HepG2 (cell line): ENCODE results near the gene DNASE2. TPM values are rescaled to one million over a fixed set of nuclear protein-coding genes. Genes with fewer than 3 reads are reported as not detected.

Source experiments
- GZF1 ChIP-seq: sonication (generic); formaldehyde crosslinking; IDR thresholded peaks from 2 replicates; pipeline ENCODE4 v1.5.1; 2020; ENCODE audit warnings: mild to moderate bottlenecking, missing genetic modification reagents
- KDM4B ChIP-seq: sonication (generic); formaldehyde crosslinking; IDR thresholded peaks from 2 replicates; pipeline ENCODE4 v1.4.0; 2020; ENCODE audit warnings: missing genetic modification reagents
- PCBP2 ChIP-seq: fragments of 200-400 bp; formaldehyde crosslinking; optimal IDR thresholded peaks from 2 replicates; pipeline ENCODE3; 2018; ENCODE audit warnings: low read length, low read depth; ENCODE audit not compliant: poor library complexity, severe bottlenecking
- SKIL ChIP-seq: sonication (generic); formaldehyde crosslinking; IDR thresholded peaks from 2 replicates; pipeline ENCODE4 v1.8.0; 2022; ENCODE audit warnings: missing genetic modification reagents, mild to moderate bottlenecking, moderate library complexity, borderline replicate concordance
- SNAI1 ChIP-seq: sonication (generic); formaldehyde crosslinking; IDR thresholded peaks from 2 replicates; pipeline ENCODE4 v1.5.0; 2020; ENCODE audit warnings: mild to moderate bottlenecking, missing genetic modification reagents, borderline replicate concordance
- SPEN ChIP-seq: sonication (generic); formaldehyde crosslinking; IDR thresholded peaks from 2 replicates; pipeline ENCODE4 v1.5.1; 2020; ENCODE audit warnings: low read depth, mild to moderate bottlenecking, missing genetic modification reagents
- TCF12 ChIP-seq, 2 experiments: fragments of 450-650 bp in 1 of 2; sonication (generic) in 1 of 2; formaldehyde crosslinking in 1 of 2; IDR thresholded peaks; 2 replicates each; pipeline versions ENCODE4 v1.6.1 to v1.8.0; 2017 to 2022; ENCODE audit warnings: antibody characterized with exemption in 1 of 2, mild to moderate bottlenecking in 1 of 2, missing genetic modification reagents in 1 of 2, moderate library complexity in 1 of 2
- TCF7L2 ChIP-seq: IDR thresholded peaks from 2 replicates; pipeline ENCODE4 v1.6.1; 2011; ENCODE audit warnings: mild to moderate bottlenecking, low read depth, low read length, moderate library complexity
- ZNF441 ChIP-seq: sonication (generic); formaldehyde crosslinking; IDR thresholded peaks from 2 replicates; pipeline ENCODE4 v1.7.0; 2021; ENCODE audit warnings: missing genetic modification reagents, borderline replicate concordance
- ZNF879 ChIP-seq: sonication (generic); formaldehyde crosslinking; IDR thresholded peaks from 2 replicates; pipeline ENCODE4 v1.8.1; 2023; ENCODE audit warnings: missing genetic modification reagents
- polyA plus RNA-seq, 8 experiments: library from polyadenylated mRNA; depleted of rRNA in 3 of 8; stranded (reverse) in 7 of 8; unstranded in 1 of 8; fragments of >200 nt; fragmentation: Illumina TruSeq in 4 of 8; extraction: Trizol in 4 of 8; gene quantifications; 2 replicates each; pipeline versions ENCODE4 v1.2.1 to v1.2.3, GENCODE V29; 2011 to 2016; ENCODE audit warnings: low read depth in 4 of 8, missing spikeins in 1 of 8, mixed read lengths in 1 of 8; ENCODE audit not compliant: insufficient read depth in 1 of 8
- total RNA-seq, 5 experiments: library from RNA; depleted of rRNA; stranded (reverse); fragments of >200 nt; fragmentation: Illumina TruSeq; extraction: Trizol; gene quantifications; 2 replicates each; pipeline ENCODE4 v1.2.3, GENCODE V29; 2016; ENCODE audit warnings: low read depth in 1 of 5
- TF ChIP-seq, protein P1 (sequence below): sonication (generic); formaldehyde crosslinking; IDR thresholded peaks from 2 replicates; pipeline ENCODE4 v1.4.0; 2020; ENCODE audit warnings: mild to moderate bottlenecking, missing genetic modification reagents, borderline replicate concordance
- TF ChIP-seq, protein P2 (sequence below): sonication (generic); formaldehyde crosslinking; IDR thresholded peaks from 2 replicates; pipeline ENCODE4 v1.4.0; 2020; ENCODE audit warnings: mild to moderate bottlenecking, missing genetic modification reagents
- TF ChIP-seq, protein P3 (sequence below): sonication (generic); formaldehyde crosslinking; IDR thresholded peaks from 2 replicates; pipeline ENCODE4 v1.4.0; 2020; ENCODE audit warnings: low read depth, mild to moderate bottlenecking, missing genetic modification reagents
- TF ChIP-seq, protein P4 (sequence below): sonication (generic); formaldehyde crosslinking; IDR thresholded peaks from 2 replicates; pipeline ENCODE4 v1.4.0; 2020; ENCODE audit warnings: mild to moderate bottlenecking, missing genetic modification reagents, borderline replicate concordance
- TF ChIP-seq, protein P5 (sequence below): sonication (generic); formaldehyde crosslinking; conservative IDR thresholded peaks from 2 replicates; pipeline ENCODE4 v1.5.0; 2020; ENCODE audit warnings: missing genetic modification reagents

Gene DNASE2
- total and polyA plus RNA-seq, 2 of the 13 experiments (the other 11 are each of a cell fraction or from before 2014, with no cell fraction given), result 7.5 to 16.2 TPM

DNA sequence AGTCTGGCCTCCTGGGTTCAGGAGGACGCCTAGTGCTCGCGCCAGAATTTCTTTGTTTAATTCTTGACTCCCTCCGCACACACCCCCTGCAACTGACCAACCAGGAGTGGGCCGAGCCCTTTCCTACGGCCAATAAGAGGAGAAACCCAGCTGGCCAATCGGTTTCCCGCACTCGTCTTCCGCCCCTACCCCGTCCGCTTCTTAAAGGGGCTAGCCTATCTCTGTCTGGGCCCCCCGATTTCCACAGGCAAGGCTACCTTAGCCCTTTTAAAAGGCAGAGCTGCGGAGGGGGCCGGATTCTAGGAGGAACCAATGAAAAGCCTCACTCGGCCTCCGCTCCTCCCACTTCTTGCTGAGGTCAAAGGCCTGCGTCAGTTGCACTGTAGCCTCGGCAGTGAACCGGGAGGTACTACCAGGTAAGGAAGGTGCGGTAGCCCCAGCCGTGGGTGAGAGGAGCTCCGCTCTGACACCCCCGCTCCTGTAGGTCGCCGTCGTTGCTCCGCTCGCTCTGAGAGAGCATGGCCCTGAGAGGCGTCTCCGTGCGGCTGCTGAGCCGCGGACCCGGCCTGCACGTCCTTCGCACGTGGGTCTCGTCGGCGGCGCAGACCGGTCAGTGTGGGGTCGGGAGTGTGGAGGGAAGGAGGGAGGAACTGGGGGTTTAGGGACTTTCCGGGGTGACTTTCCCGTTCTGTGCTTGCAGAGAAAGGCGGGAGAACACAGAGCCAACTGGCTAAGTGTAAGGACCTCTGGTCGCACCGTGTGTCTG, 9.7 kb upstream of the DNASE2 start, which contains the start of gene GCDH (continued):
- TF ChIP-seq TCF12 (IDR thresholded peaks at IDR 0.05), result no peak
- TF ChIP-seq TCF12 (CRISPR knock-in tag; IDR thresholded peaks at IDR 0.05), result no peak
- TF ChIP-seq, protein P1, sequence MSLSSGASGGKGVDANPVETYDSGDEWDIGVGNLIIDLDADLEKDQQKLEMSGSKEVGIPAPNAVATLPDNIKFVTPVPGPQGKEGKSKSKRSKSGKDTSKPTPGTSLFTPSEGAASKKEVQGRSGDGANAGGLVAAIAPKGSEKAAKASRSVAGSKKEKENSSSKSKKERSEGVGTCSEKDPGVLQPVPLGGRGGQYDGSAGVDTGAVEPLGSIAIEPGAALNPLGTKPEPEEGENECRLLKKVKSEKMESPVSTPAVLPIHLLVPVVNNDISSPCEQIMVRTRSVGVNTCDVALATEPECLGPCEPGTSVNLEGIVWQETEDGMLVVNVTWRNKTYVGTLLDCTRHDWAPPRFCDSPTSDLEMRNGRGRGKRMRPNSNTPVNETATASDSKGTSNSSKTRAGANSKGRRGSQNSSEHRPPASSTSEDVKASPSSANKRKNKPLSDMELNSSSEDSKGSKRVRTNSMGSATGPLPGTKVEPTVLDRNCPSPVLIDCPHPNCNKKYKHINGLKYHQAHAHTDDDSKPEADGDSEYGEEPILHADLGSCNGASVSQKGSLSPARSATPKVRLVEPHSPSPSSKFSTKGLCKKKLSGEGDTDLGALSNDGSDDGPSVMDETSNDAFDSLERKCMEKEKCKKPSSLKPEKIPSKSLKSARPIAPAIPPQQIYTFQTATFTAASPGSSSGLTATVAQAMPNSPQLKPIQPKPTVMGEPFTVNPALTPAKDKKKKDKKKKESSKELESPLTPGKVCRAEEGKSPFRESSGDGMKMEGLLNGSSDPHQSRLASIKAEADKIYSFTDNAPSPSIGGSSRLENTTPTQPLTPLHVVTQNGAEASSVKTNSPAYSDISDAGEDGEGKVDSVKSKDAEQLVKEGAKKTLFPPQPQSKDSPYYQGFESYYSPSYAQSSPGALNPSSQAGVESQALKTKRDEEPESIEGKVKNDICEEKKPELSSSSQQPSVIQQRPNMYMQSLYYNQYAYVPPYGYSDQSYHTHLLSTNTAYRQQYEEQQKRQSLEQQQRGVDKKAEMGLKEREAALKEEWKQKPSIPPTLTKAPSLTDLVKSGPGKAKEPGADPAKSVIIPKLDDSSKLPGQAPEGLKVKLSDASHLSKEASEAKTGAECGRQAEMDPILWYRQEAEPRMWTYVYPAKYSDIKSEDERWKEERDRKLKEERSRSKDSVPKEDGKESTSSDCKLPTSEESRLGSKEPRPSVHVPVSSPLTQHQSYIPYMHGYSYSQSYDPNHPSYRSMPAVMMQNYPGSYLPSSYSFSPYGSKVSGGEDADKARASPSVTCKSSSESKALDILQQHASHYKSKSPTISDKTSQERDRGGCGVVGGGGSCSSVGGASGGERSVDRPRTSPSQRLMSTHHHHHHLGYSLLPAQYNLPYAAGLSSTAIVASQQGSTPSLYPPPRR, result 0 out of 2 replicates have a peak, but pooled peaks have one; percentile 25
- no peak for TF ChIP-seq ZNF441 (CRISPR knock-in tag)
- TF ChIP-seq, protein P2, sequence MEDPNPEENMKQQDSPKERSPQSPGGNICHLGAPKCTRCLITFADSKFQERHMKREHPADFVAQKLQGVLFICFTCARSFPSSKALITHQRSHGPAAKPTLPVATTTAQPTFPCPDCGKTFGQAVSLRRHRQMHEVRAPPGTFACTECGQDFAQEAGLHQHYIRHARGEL (CRISPR knock-in tag), result no peak; the same call in 1 of the 2 replicates
- TF ChIP-seq, protein P3, sequence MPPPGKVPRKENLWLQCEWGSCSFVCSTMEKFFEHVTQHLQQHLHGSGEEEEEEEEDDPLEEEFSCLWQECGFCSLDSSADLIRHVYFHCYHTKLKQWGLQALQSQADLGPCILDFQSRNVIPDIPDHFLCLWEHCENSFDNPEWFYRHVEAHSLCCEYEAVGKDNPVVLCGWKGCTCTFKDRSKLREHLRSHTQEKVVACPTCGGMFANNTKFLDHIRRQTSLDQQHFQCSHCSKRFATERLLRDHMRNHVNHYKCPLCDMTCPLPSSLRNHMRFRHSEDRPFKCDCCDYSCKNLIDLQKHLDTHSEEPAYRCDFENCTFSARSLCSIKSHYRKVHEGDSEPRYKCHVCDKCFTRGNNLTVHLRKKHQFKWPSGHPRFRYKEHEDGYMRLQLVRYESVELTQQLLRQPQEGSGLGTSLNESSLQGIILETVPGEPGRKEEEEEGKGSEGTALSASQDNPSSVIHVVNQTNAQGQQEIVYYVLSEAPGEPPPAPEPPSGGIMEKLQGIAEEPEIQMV, result peak; percentile 73
- peak; percentile 35; the same call in 1 of the 2 replicates for TF ChIP-seq SPEN
- peak; percentile 54 for TF ChIP-seq PCBP2
- no peak for TF ChIP-seq SKIL (CRISPR knock-in tag)
- TF ChIP-seq KDM4B, result no peak
- TF ChIP-seq, protein P4, sequence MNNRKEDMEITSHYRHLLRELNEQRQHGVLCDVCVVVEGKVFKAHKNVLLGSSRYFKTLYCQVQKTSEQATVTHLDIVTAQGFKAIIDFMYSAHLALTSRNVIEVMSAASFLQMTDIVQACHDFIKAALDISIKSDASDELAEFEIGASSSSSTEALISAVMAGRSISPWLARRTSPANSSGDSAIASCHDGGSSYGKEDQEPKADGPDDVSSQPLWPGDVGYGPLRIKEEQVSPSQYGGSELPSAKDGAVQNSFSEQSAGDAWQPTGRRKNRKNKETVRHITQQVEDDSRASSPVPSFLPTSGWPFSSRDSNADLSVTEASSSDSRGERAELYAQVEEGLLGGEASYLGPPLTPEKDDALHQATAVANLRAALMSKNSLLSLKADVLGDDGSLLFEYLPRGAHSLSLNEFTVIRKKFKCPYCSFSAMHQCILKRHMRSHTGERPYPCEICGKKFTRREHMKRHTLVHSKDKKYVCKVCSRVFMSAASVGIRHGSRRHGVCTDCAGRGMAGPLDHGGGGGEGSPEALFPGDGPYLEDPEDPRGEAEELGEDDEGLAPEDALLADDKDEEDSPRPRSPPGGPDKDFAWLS (CRISPR knock-in tag), result no peak
- no peak; the same call in 1 of the 2 replicates for TF ChIP-seq ZNF879 (CRISPR knock-in tag)
- no peak for TF ChIP-seq GZF1 (CRISPR knock-in tag)
- 0 out of 2 replicates have a peak, but pooled peaks have one; percentile 60 for TF ChIP-seq SNAI1 (CRISPR knock-in tag)
- TF ChIP-seq, protein P5, sequence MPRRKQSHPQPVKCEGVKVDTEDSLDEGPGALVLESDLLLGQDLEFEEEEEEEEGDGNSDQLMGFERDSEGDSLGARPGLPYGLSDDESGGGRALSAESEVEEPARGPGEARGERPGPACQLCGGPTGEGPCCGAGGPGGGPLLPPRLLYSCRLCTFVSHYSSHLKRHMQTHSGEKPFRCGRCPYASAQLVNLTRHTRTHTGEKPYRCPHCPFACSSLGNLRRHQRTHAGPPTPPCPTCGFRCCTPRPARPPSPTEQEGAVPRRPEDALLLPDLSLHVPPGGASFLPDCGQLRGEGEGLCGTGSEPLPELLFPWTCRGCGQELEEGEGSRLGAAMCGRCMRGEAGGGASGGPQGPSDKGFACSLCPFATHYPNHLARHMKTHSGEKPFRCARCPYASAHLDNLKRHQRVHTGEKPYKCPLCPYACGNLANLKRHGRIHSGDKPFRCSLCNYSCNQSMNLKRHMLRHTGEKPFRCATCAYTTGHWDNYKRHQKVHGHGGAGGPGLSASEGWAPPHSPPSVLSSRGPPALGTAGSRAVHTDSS (CRISPR knock-in tag), result no peak
- TF ChIP-seq TCF7L2, result no peak
